OCI-LY1 (cell line): Measurements from ENCODE around the gene FSTL5.

Experiments used
- EZH2 ChIP-seq: fragments of 200-600 bp; sonication (generic), shearing (Covaris generic); IDR thresholded peaks from 2 replicates; pipeline ENCODE4 v1.8.0; 2017; ENCODE audit warnings: borderline replicate concordance, mixed run types, mild to moderate bottlenecking, antibody characterized with exemption, low read length, moderate library complexity, mixed read lengths
- TF ChIP-seq, protein P1 (sequence below): fragments of 200-600 bp; sonication (generic), shearing (Covaris generic); IDR thresholded peaks from 2 replicates; pipeline ENCODE4 v1.5.1; 2017; ENCODE audit warnings: mild to moderate bottlenecking, antibody characterized with exemption, low read length, moderate library complexity, mixed read lengths

DNA sequence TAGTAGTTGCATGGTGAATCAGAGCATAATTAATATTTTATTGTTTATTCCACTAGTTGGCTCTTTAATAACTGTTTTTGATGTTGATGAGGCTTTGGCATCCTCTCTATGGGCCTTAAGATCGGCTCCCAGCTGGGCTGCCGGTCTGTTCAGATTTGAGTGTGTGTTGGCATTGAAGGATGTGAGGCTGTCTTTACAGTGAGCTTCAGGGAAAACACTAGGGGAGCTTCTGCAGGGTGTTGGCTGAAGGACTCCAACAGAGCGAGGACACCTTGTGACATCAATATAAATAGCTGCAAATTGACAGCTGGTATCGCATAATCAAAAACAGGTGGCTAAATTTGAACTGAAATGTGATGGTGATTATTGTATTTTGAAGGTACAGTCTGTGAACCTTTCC is 322.0 kb downstream of the FSTL5 start:
- TF ChIP-seq, protein P1, sequence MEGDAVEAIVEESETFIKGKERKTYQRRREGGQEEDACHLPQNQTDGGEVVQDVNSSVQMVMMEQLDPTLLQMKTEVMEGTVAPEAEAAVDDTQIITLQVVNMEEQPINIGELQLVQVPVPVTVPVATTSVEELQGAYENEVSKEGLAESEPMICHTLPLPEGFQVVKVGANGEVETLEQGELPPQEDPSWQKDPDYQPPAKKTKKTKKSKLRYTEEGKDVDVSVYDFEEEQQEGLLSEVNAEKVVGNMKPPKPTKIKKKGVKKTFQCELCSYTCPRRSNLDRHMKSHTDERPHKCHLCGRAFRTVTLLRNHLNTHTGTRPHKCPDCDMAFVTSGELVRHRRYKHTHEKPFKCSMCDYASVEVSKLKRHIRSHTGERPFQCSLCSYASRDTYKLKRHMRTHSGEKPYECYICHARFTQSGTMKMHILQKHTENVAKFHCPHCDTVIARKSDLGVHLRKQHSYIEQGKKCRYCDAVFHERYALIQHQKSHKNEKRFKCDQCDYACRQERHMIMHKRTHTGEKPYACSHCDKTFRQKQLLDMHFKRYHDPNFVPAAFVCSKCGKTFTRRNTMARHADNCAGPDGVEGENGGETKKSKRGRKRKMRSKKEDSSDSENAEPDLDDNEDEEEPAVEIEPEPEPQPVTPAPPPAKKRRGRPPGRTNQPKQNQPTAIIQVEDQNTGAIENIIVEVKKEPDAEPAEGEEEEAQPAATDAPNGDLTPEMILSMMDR, result no peak
- TF ChIP-seq EZH2, result no peak
